Stimulated activated naive CD4-positive, alpha-beta T cell treated with Interleukin-2 at 50 U/mL for 16 hours (primary cell): ENCODE data around the gene UCP3.

Experiments used
- DNase-seq: peaks from one replicate; lab custom pipeline; 2025; lab: John Stamatoyannopoulos, UW

Gene UCP3

DNA sequence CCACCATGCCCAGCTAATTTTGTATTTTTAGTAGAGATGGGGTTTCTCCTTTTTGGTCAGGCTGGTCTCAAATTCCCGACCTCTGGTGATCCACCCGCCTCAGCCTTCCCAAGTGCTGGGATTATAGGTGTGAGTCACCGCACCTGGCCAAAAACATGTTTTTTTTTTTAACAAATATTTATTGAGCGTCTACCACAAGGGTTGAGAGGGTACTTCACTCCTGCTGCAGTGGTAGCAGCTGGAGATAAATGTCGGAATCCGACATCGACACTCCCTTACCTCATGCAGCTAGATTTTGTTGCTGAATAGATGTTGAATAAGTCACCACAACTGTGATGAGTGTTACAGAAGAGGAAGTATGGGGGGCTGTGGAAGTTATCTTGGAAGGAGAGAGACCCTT is 57.1 kb downstream of the UCP3 start:
- DNase-seq = no peak

DNA sequence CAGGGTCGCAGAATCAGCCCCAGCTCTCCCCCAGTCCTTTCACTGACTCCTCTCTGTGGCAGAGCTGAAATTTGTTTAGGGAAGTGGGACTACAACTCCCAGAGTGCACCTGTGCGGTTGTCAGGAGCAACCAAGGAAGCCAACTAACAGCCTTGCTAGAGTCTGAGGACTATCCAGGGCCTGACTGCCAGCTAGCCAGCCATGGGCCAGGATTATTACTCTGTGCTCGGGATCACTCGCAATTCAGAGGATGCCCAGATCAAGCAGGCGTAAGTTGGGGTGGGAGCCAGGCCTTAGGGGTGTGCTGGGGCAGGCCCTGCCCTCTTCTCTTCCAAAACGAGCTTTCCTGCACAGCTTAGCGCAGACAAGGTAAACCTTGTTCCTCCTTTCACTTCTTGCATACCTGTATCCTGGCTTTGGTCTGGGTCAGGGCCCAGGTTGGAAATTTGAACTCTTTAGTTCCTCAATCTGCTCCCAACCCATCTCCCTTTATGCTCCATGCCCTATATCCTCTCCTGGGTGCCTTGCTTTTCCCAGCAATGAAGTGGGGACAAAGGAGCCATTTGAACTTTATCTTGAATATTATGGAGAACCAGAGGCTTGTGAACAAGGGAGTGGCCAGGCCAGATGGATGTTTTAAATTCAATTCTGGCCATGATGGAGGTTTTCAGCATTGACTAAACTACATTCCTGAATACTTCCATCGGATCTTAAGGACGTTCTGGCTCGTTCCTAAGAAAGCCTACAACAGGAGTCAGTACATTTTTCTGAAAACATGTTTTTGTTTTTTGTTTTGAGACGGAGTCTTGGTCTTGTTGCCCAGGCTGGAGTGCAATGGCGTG is 57.8 kb downstream of the UCP3 start, which contains the start of gene DNAJB13:
TSS of gene DNAJB13 (plus strand) at position 158 of the 842 bp plus-strand sequence. CDS start at position 202, 44 bp downstream.
- DNase-seq = no peak
